ENCODE data around the gene CD80. TPM values are rescaled to one million over a fixed set of nuclear protein-coding genes. Genes with fewer than 3 reads are reported as not detected.

Gene CD80
- total and polyA plus RNA-seq, 2 of the 8 experiments (the other 6 are each of a cell fraction or from before 2014, with no cell fraction given): 0.11 TPM; not detected in 1

- TF ChIP-seq YY1 (IDR thresholded peaks at IDR 0.05; ENCODE audit: low read depth, low read length) (no peak), CTBP2 (IDR thresholded peaks at IDR 0.05; ENCODE audit: borderline replicate concordance, insufficient read depth, insufficient read length, low read length) (no peak), RXRA (IDR thresholded peaks at IDR 0.05; ENCODE audit: insufficient read depth, low read depth, low read length) (no peak), EP300 (IDR thresholded peaks at IDR 0.05; ENCODE audit: borderline replicate concordance in 1 of 2, low read depth in 2 of 2, low read length in 2 of 2) (no peak), CTCF (IDR thresholded peaks at IDR 0.05; ENCODE audit: control extremely low read depth in 1 of 3, insufficient read depth in 1 of 3, low read depth in 1 of 3, low read length in 3 of 3) (no peak), BCL11A (IDR thresholded peaks at IDR 0.05; ENCODE audit: low read depth in 2 of 2, low read length in 2 of 2) (no peak), KDM5A (IDR thresholded peaks at IDR 0.05; ENCODE audit: low read length) (no peak)
Observed at GRCh38 chr3:119508172-119508845, 51.1 kb downstream of the CD80 start (continued).
